ENCODE measurements around the gene GULP1.
"Not testable (repeated sequence)": the region's sequence is repeated elsewhere in the genome, so short reads cannot be mapped to it uniquely, and the experiment has no call there.

GULP1 gene

DNA sequence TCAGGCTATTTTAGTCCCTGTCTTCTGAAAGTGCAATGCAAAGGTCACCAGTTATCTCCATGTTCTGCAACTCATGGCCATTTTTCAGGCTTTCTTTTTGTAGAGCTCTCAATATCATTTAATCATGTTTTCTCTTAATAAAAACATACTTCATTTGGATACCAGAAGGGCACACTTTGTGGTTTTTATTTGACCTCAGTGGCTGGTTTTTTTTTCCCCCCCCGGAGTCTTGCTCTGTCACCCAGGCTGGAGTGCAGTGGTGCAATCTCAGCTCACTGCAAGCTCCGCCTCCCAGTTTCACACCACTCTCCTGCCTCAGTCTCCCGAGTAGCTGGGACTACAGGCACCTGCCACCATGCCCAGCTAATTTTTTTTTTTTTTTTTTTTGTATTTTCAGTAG, 174.4 kb downstream of the GULP1 start:
- not testable (repeated sequence) for DNase-seq (ENCODE audit: low read depth in 2 of 3, low spot score in 1 of 3)

- DNase-seq (ENCODE audit: low read depth in 2 of 3, low spot score in 1 of 3): no peak
These were observed 175.1 kb downstream of the GULP1 start for GRCh38 chr2:188466761-188467160.

GRCh38 chr2:188471166-188471565, 179.5 kb downstream of the GULP1 start:
- no peak for DNase-seq (ENCODE audit: low read depth in 2 of 3, low spot score in 1 of 3)

- no peak for DNase-seq (ENCODE audit: low read depth in 2 of 3, low spot score in 1 of 3)
These were observed 181.6 kb downstream of the GULP1 start for GRCh38 chr2:188473306-188473705.

GRCh38 chr2:188474316-188474715, 182.6 kb downstream of the GULP1 start:
- DNase-seq (ENCODE audit: low read depth in 2 of 3, low spot score in 1 of 3): no peak

DNA sequence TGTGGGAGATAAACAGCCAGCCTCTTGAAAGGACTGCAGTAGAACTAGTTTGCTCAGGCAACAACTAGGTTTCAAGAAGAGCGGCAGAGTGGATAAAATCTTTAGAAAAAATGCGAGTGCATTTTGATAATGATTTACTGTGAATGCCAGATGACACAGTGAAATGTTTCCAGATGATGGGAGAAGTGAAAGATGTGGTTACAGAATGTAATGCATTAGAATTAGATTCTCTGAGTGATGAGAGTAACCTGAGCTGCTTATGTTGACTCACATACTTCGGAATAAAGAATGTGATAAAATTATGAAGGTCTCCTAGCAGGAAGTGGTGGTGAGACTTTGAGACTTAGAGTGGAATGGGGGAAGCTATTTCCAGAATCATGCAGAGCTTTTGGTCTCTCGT, 184.3 kb downstream of the GULP1 start:
- no peak for DNase-seq (ENCODE audit: low read depth in 2 of 3, low spot score in 1 of 3)

DNA sequence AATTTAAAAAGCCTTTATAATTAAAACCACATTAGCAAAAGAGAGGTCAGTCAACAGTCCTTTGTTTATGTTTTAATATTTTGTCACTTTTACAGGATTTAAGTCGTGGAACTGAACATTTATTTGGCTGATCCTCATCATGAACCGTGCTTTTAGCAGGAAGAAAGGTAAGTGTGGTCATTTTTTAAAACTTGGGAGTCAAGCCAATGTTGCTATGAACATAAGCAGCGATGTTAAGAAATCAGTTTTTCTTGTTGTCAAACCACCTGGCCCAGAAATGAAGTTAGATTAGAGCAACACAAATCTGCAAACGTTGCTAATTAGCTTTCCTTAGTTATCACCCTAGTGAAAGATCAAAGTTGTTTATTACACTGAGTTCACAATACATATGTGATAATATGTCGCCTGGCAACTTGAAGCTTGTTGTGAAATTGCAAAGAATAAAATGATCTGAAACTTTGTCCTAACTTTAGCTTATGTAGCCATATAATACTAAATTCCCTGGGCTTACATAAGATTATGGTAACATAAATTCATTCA, 186.0 kb downstream of the GULP1 start:
- DNase-seq (ENCODE audit: low read depth in 2 of 3, low spot score in 1 of 3): no peak

GRCh38 chr2:188478724-188479123, 187.1 kb downstream of the GULP1 start:
- DNase-seq (ENCODE audit: low read depth in 2 of 3, low spot score in 1 of 3): no peak

- DNase-seq (ENCODE audit: low read depth in 2 of 3, low spot score in 1 of 3): no peak
These were observed 189.8 kb downstream of the GULP1 start for GRCh38 chr2:188481474-188481873.

DNA sequence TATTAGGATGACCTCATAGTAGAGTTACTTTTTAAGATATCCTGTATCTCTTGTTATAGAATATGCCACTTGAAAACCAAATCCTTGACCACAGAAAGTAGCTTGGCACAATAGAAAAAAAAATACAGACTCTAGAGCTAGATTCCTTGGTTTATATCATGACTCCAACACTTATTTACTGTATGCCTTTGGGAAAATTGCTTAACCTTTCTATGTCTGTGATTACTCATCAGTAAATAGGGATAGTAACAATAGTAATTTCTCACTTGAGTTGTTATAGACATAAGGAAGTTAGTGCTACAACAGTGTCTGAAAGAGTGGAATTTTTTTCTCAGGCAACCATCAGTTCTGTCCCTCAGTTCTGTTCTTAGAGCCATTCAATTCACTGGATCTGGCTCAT, 193.8 kb downstream of the GULP1 start:
- DNase-seq (ENCODE audit: low read depth in 2 of 3, low spot score in 1 of 3): no peak

- no peak for DNase-seq (ENCODE audit: low read depth in 2 of 3, low spot score in 1 of 3)
These were observed 201.1 kb downstream of the GULP1 start for GRCh38 chr2:188492751-188493150.

DNA sequence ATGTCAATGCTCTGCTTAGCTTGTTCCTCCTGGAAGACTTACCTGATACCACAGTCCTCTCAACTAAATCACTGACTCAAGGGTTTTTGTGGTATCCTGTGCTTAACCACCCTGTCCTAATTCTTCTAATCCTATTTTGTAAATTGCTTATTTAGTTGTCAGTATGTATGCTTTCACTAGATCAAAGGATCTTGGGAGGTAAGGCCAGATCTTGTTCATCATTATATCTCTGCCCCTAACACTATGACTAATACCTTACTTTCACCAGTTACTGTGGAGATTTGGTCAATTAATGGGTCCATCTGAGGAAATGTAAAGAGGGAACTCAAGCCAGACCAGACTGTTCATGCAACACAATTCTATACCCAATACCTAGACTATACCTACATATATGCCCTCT, 203.2 kb downstream of the GULP1 start:
- DNase-seq (ENCODE audit: low read depth in 2 of 3, low spot score in 1 of 3): no peak

DNA sequence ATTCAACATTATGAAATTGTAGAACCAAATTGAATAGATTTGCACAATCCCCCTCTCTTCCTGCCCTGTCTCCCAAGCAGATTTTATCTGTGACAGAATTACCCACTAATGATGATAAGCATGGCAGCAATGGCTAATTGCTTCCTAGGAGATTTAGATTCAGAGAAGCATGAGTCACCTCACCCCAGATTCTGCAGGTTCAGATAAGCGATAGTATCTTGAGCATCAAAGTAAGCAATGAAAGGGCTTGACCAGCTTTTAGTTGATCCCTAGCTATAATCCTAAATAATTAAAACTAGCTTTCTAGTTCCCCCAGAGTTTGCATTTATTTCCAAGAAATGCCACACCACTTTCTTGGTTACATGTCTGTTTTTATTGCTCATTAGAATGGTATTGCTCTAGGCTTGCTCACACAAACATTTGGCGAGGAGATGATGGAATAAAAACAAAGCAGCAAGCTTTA, 204.3 kb downstream of the GULP1 start:
- DNase-seq (ENCODE audit: low read depth in 2 of 3, low spot score in 1 of 3): no peak

DNA sequence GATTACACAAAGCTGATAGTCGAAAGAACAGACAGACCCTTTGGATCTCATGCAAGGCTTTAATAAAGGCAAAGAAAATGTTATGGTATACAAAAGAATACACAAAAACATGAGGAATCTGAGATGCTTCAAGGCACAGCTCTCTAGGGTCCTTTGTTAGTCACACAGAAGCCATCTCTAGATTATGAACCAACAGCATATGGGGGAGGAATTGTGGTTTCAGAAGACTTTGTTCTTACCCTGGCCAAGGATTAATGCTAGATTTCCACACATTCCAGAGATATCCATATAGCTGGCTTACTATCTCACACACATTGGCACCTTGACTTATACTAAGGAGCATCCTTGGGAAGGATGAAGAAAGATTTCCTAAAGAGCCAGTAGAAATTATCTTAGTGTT, 206.1 kb downstream of the GULP1 start:
- no peak for DNase-seq (ENCODE audit: low read depth in 2 of 3, low spot score in 1 of 3)

DNA sequence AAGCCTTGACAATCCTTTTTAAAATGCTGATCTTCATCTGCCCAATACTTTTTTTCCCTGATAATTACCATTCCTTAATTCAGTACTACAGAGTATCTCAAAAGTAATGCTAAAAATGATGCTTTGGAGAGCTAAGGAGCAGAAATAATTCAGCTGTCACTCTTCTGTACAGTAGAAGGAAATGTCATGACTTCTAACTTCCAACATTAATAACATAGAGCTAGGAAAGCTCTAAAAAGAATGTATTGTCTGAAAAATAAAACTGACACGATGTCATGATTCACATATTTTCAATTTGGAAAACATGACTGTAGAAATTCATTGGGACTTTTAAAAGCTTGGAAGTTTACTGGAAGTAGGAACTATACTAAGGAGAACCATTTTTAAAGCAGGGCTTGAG, 212.3 kb downstream of the GULP1 start:
- no peak for DNase-seq (ENCODE audit: low read depth in 2 of 3, low spot score in 1 of 3)

- DNase-seq (ENCODE audit: low read depth in 2 of 3, low spot score in 1 of 3): no peak
These were observed 215.2 kb downstream of the GULP1 start for GRCh38 chr2:188506843-188507242.

DNA sequence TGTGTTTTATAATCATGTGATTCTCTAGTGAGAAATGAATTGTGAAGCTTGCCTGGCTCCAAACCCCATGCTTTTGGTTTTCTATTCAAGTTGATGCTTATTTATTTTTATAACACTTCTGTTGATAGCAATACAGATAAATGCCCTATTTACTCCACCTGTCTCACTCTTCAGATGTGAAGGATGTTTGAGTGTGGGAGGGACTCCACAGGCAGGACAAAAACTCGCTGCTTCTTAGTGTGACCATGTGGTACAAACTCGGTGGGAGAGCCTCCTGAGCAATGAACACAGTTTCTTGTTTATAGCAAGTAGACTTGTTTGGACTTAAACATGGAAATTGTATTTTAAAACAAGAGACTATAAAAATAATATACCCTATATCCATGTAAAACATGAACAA, 219.7 kb downstream of the GULP1 start:
- no peak for DNase-seq (ENCODE audit: low read depth in 2 of 3, low spot score in 1 of 3)

- DNase-seq (ENCODE audit: low read depth in 2 of 3, low spot score in 1 of 3): no peak
These were observed 220.8 kb downstream of the GULP1 start for GRCh38 chr2:188512456-188512855.

- no peak for DNase-seq (ENCODE audit: low read depth in 2 of 3, low spot score in 1 of 3)
These were observed 224.2 kb downstream of the GULP1 start for GRCh38 chr2:188515918-188516317.

GRCh38 chr2:188517549-188518215, 226.0 kb downstream of the GULP1 start:
- no peak for DNase-seq (ENCODE audit: low read depth in 2 of 3, low spot score in 1 of 3)

DNA sequence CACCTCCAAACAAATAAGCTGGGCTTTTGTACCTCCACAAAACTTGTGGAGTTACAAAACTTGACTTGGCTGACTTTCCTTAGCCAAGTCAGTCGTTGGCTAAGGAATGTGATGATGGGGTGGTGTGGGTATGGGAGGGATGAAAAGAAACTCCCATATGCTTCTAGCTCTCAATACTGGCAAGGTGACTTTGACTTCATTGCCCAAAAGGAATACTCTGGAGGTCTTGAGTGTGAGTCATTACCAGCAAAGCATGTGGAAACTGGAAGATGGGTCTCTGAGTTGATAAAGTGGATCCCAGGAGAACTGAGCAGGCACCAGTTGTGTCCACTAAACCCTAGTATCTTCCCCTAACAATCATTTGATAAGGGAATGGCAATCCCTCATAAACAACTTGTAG, 226.7 kb downstream of the GULP1 start:
- DNase-seq (ENCODE audit: low read depth in 2 of 3, low spot score in 1 of 3): no peak

DNA sequence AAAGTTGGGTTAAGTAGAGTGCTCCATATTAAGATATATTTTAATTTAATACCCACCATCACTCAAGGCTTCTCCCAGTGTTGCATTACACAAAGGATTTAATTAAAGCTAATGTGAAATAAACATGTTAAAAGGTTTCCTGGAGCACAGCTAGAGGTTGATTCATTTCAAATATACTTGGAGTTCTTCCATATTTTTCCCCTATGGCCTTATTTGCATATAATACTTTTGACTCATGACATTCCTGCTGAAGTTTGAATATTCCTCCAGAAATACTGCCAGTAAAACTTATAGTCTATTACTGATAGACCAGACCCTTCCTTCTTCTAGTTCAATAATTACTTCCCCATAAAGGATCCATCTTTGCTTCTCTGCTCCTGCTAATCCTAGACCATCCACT, 227.5 kb downstream of the GULP1 start:
- DNase-seq (ENCODE audit: low read depth in 2 of 3, low spot score in 1 of 3): no peak

GRCh38 chr2:188522517-188522916, 230.8 kb downstream of the GULP1 start:
- DNase-seq (ENCODE audit: low read depth in 2 of 3, low spot score in 1 of 3): no peak

Data from stimulated activated CD4-positive, alpha-beta T cell treated with anti-CD3 and anti-CD28 coated beads, Interleukin-12 subunit alpha, Interleukin-12 subunit beta, amount 100 ng/mL, for 48 hours (primary cell).